ENCODE measurements around the gene MAP2K3. TPM values are rescaled to one million over a fixed set of nuclear protein-coding genes. Genes with fewer than 3 reads are reported as not detected.
"Not testable (repeated sequence)": the region's sequence is repeated elsewhere in the genome, so short reads cannot be mapped to it uniquely, and the experiment has no call there.

MAP2K3 gene
- total and polyA plus RNA-seq, 2 experiments from 2014 or later = 18.4 to 42.5 TPM

GRCh38 chr17:21318439-21318838, 33.9 kb downstream of the MAP2K3 start:
- Histone ChIP-seq H3K9me3 (ENCODE audit: low read depth) (no peaks in the 10 kb centered on the region), H3K27ac (no peak overlapping the region), H3K4me1 (ENCODE audit: low read depth) (no peaks in the 10 kb centered on the region), H3K4me3 (no peak overlapping the region), H3K27me3 (no peaks in the 10 kb centered on the region), H3K36me3 (no peaks in the 10 kb centered on the region)
- TF ChIP-seq, protein P1, sequence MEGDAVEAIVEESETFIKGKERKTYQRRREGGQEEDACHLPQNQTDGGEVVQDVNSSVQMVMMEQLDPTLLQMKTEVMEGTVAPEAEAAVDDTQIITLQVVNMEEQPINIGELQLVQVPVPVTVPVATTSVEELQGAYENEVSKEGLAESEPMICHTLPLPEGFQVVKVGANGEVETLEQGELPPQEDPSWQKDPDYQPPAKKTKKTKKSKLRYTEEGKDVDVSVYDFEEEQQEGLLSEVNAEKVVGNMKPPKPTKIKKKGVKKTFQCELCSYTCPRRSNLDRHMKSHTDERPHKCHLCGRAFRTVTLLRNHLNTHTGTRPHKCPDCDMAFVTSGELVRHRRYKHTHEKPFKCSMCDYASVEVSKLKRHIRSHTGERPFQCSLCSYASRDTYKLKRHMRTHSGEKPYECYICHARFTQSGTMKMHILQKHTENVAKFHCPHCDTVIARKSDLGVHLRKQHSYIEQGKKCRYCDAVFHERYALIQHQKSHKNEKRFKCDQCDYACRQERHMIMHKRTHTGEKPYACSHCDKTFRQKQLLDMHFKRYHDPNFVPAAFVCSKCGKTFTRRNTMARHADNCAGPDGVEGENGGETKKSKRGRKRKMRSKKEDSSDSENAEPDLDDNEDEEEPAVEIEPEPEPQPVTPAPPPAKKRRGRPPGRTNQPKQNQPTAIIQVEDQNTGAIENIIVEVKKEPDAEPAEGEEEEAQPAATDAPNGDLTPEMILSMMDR (IDR thresholded peaks at IDR 0.05; ENCODE audit: low read depth, low read length) = no peak
- DNase-seq (ENCODE audit: low read depth in 1 of 2, low spot score in 1 of 2) = no peak

DNA sequence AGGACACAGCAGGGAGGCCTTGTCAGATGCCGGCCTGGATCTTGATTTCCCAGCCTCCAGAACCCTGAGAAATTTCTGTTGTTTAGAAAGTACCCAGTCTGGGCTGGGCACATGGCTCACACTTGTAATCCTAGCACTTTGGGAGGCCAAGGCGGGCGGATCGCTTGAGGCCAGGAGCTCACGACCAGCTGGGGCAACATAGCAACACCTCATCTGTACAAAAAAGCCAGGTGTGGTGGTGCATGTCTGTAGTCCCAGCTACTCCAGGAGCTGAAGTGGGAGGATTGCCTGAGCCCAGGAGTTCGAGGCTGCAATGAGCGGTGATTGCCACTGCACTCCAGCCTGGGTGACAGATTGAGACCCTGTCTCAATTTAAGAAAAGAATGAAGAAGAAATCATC, 34.3 kb downstream of the MAP2K3 start:
- not testable (repeated sequence) for DNase-seq (ENCODE audit: low read depth in 1 of 2, low spot score in 1 of 2); H3K27me3 ChIP-seq; H3K4me1 ChIP-seq (ENCODE audit: low read depth); H3K4me3 ChIP-seq; H3K9me3 ChIP-seq (ENCODE audit: low read depth); H3K27ac ChIP-seq; H3K36me3 ChIP-seq

DNA sequence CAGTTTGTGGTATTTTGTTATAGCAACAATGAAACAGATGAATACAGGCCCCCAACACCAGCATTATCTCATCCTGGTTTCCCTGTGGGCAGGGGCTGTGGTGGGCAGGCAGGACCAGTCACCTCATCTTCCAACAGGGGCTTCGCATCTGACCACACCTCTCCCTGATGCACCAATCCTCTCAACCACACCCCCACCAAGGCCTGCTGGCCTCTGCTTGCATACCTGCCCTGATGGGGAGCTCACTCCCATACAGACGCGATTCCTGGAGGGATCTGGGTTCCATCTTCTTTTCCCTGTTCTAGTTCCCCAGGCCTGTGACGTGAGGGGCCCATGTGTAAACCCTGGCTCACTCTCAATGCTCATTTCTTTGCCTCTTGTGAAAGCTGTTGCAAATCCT, 34.7 kb downstream of the MAP2K3 start:
- not testable (repeated sequence) for H3K36me3 ChIP-seq; H3K27ac ChIP-seq; H3K4me1 ChIP-seq (ENCODE audit: low read depth); H3K9me3 ChIP-seq (ENCODE audit: low read depth); H3K27me3 ChIP-seq; DNase-seq (ENCODE audit: low read depth in 1 of 2, low spot score in 1 of 2); H3K4me3 ChIP-seq

DNA sequence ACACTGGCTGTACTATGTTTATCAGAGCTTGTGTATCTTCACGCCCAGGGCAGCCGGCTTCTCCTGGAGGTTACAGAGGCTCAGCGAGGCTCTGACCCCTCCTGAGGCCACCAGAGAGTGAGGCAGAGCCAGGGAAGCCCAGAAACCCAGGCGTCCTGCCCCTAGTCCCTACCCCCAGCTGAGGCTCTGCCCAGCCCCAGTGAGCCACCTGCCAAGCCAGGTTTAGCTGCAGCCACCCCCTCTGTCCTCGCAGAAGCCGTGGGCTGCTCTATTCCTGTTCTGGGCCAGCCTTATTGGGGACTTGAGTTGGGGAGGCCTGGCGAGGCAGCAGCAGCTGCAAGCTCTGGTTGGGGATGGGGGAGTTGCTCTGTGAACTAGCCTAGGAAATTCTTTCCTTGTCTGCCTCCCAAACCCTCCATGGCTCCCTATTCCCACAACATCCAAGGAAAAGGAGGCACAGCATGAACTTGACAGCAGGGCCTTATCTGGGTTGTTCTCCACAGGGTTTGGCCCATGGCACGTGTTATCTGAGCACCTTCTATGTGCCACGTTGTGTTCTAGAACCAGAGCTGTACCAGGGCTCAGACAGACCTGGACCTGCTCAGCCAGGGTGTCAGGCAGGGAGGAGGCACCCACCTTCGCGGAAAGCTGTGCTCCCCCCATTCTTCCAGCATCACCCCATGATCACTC, 35.3 kb downstream of the MAP2K3 start:
- peaks cover 11% of the 10 kb centered on the region for H3K27me3 ChIP-seq

DNA sequence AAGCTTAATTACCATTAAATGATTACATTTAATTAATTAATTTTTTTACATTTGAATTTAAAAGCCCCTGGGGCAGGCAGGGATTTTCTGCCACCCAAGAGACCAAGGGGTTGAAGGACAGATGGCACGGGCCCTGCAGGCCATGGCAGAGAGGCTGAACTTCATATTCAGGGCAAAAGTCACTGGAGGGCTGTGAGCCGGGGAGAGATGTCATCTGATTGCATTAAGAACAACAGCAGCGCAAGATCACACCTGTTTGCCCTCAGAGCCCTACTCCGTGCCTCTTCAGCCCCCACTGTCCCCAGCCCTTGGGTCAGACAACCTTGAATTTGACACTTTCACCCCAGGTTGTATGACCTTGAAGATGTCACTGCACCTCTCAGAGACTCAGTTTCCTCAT, 35.9 kb downstream of the MAP2K3 start:
- H3K4me1 ChIP-seq (ENCODE audit: low read depth); H3K36me3 ChIP-seq; H3K4me3 ChIP-seq; DNase-seq (ENCODE audit: low read depth in 1 of 2, low spot score in 1 of 2); H3K9me3 ChIP-seq (ENCODE audit: low read depth); H3K27ac ChIP-seq: not testable (repeated sequence)
- peaks cover 11% of the 10 kb centered on the region for H3K27me3 ChIP-seq

More for the DNA sequence above, 35.3 kb downstream of the MAP2K3 start:
- H3K4me1 ChIP-seq (ENCODE audit: low read depth); H3K36me3 ChIP-seq; H3K9me3 ChIP-seq (ENCODE audit: low read depth); H3K27ac ChIP-seq; H3K4me3 ChIP-seq; DNase-seq (ENCODE audit: low read depth in 1 of 2, low spot score in 1 of 2): not testable (repeated sequence)

- H3K36me3 ChIP-seq; H3K27ac ChIP-seq; DNase-seq (ENCODE audit: low read depth in 1 of 2, low spot score in 1 of 2); H3K4me3 ChIP-seq; H3K9me3 ChIP-seq (ENCODE audit: low read depth); H3K4me1 ChIP-seq (ENCODE audit: low read depth): not testable (repeated sequence)
- peaks cover 11% of the 10 kb centered on the region for H3K27me3 ChIP-seq
These were observed 36.5 kb downstream of the MAP2K3 start for GRCh38 chr17:21321061-21321460.

DNA sequence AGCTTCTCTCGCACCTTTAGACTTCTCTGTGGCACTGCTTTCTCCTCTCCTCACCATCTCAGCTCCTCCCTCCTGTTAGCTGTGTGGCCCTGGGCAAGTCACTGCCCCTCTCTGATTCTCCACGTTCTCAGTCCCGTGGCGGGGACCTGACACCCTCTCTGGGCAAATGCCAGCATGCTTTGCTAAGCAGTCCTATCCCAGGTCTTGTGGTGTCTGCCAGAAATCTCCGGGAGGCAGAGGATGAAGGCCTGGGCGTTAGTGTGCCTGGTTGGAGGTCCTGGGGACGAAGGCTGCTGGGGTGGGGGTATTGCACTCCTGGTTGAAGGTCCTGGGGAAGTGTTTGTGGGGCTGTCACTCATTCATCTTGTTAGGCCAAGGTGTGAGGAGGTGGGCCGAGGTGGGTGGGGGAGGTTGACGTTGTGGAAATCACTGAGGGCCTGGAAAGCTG, 37.3 kb downstream of the MAP2K3 start:
- DNase-seq (ENCODE audit: low read depth in 1 of 2, low spot score in 1 of 2); H3K9me3 ChIP-seq (ENCODE audit: low read depth); H3K36me3 ChIP-seq; H3K4me1 ChIP-seq (ENCODE audit: low read depth); H3K4me3 ChIP-seq; H3K27ac ChIP-seq: not testable (repeated sequence)
- H3K27me3 ChIP-seq = peaks cover 11% of the 10 kb centered on the region

DNA sequence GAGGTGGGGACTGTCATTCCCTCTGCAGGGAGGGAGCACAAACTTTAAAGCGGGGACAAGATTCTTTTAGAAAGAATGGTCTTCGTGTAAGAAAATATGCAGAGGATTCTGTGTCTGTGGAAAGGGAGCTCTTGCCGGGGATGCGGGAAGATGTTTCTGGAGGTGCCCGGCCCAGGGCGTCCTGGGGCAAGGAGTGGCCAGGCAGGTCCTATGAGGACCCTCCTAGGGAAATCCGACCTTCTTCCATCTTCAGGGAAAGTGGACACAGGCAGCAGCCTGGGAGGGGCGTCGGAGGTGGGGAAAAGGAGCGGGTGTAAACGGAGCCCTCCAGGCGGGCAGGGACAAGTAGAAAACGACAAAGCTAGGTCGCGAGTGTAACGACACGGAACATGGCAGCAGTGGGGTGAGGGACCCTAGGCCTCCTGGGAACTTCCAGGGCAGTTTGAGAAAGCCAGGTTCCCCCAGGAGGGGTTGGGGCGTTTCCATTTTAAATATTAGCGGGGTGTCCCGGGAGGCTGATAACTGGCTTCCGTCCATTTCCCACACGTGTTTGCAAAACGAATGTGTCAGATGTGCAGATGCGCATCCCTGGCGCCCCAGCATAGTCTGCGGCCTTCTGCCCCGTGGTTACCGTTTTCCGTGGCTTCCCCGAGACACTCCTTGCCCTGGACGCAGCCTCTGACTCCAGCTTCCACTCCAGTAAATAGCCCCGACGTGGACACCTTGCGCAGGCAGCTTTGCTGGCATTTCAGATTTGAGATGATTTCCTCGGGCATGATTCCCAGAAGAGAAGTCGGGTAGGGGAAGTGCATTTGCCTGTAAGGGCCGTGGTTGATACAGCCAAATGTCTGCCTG, 39.0 kb downstream of the MAP2K3 start:
- not testable (repeated sequence) for DNase-seq (ENCODE audit: low read depth in 1 of 2, low spot score in 1 of 2); H3K27ac ChIP-seq; H3K36me3 ChIP-seq; H3K9me3 ChIP-seq (ENCODE audit: low read depth); H3K4me1 ChIP-seq (ENCODE audit: low read depth)
- Histone ChIP-seq H3K27me3 (peaks cover 11% of the 10 kb centered on the region), H3K4me3 (peak overlapping the region; percentile 40)

DNA sequence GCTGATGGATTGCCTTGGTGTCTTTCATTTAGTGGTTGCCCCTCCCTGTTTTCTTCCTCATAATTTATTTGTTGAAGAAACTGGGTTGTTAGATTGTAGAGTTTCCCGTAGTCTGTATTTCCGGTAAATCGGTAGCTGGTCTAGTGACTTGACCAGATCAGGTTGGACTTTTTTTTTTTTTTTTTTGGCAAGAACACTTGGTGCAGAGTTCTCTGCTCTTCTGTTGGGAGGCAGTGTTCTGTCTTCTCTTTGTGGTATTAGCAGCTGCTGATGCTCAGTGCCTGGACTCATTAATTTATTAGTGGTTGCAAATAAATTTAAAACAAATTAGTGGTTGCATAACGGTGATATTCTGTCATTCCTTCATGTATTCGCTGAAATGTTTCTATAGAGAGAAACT, 40.2 kb downstream of the MAP2K3 start:
- not testable (repeated sequence) for H3K4me3 ChIP-seq; H3K27ac ChIP-seq; H3K36me3 ChIP-seq; H3K9me3 ChIP-seq (ENCODE audit: low read depth); DNase-seq (ENCODE audit: low read depth in 1 of 2, low spot score in 1 of 2); H3K4me1 ChIP-seq (ENCODE audit: low read depth)
- peaks cover 11% of the 10 kb centered on the region for H3K27me3 ChIP-seq

GRCh38 chr17:21327921-21328320, 43.4 kb downstream of the MAP2K3 start:
- H3K4me3 ChIP-seq; H3K9me3 ChIP-seq (ENCODE audit: low read depth); H3K4me1 ChIP-seq (ENCODE audit: low read depth); DNase-seq (ENCODE audit: low read depth in 1 of 2, low spot score in 1 of 2); H3K27ac ChIP-seq; H3K36me3 ChIP-seq: not testable (repeated sequence)
- peaks cover 11% of the 10 kb centered on the region for H3K27me3 ChIP-seq

GRCh38 chr17:21328778-21329177, 44.3 kb downstream of the MAP2K3 start:
- H3K27ac ChIP-seq; H3K4me1 ChIP-seq (ENCODE audit: low read depth); H3K4me3 ChIP-seq; H3K27me3 ChIP-seq; DNase-seq (ENCODE audit: low read depth in 1 of 2, low spot score in 1 of 2); H3K9me3 ChIP-seq (ENCODE audit: low read depth); H3K36me3 ChIP-seq: not testable (repeated sequence)

All from cardiac muscle cell (in vitro differentiated cells and primary cell).